GM21515 (cell line): ENCODE data around the gene RNF145.

Experiments
- ATAC-seq: cut with Tn5 transposase; IDR thresholded peaks from one replicate; pipeline ENCODE4 v1.9.1; 2021; ENCODE audit not compliant: unreplicated experiment

Gene RNF145

DNA sequence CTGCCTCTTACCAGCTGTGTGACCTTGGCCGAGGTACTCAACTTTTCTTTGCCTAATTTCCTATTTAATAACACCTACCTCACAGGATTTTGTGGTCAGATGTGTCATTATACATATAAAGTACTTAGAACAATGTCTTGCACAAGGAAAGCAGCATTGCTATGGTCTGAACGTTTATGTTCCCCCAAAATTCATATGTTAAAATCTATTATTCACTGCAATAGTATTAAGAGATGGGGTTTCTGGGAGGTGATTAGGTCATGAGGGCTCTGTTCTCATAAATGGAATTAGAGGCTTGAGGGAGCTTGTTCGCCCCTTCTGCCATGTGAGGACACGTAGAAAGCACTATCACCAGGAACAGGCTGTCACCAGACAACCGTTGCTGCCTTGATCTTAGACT lies 10.9 kb upstream of the RNF145 start:
- ATAC-seq = no peak

GRCh38 chr5:159218595-159219023 lies 9.3 kb upstream of the RNF145 start:
- no peak for ATAC-seq

DNA sequence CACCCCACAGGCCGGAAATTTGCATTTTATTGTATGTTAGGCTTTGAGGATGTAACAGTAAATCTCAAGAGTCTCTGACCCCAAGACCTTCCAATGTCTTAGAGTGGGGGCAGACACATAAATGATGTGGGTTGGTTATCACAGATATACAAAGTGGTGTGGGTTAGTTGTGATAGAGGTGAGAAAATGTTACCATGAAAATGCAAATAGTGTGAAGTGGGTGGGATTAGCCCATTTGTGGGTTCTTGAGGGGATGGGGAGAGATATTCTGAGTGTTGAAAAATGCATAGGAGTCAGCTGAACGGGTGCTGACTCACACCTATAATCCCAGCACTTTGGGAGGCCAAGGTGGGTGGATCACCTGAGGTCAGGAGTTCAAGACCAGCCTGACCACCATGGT lies 7.9 kb upstream of the RNF145 start:
- no peak for ATAC-seq

DNA sequence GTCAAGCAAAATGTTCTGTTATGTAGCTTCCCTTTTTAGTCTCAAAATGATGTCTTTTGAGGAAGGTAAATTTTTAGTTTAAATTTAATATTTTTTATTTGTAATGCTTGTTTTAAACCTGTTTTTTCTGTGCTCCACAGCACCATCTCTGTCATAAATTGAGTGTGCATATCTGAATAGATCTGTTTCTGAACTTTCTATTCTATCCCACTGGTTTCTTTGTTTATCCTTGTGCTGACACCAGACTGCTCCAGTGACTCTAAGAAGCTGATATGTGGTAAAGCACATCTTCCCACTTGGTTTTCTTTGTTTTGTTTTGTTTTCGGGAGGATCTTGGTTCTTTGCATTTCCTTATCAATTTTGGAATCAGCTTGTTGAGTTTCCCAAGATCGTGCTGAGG lies 7.1 kb upstream of the RNF145 start:
- ATAC-seq = no peak

DNA sequence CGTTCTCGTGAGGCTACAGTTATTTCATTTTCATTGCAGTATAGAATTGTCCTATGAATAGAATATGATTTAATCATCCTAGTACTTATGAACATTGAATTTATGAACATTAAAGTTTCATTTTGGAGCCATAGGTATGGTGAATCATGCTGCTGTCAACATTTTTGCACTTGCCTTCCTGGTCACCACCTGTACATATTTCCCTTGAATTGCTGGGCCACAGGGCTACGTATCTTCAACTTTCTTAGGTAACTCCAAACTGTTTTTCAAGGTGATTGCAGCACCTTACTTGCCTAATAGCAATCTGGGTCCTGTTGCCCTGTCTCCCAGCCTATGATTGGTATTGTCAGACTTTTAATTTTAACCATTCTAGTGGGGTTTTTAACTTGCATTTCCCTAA lies 6.5 kb upstream of the RNF145 start:
- ATAC-seq = no peak

DNA sequence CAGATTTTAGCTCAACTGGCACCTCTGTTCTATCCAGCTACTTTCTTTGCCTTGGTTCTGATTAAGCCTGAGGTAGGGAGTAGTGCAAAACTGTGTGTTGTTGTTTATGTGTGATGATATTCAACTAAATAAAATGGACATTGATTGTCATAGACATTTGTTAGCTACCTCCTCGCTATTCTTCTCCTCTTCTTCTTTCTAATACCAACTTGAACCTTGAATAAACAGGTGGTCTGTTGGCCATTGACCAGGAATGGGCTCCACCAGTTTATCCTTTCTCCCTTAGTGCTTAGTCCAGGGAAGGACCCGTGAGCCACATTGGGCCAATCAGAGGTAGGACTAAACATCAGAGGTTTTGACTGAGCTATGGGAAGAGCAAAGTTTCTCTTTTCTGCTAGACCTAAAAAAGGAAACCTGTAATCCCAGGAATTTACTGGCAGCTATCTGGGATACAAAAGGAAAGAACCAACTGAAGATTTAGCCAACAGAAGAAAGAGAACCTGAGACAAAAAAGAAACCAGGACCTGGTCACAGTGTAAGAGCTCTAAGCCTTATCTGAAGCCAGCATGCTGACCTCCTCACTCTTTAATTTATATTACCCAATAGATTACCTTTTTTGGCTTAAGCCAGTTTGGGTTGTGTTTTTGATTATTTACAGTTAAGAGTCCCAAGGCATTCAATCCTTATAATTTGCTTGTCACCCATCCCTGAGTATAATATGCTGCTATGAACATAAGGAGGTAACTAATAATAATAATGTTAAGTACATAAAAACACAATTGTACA lies 5.3 kb upstream of the RNF145 start:
- ATAC-seq = no peak

- no peak for ATAC-seq
Measured at GRCh38 chr5:159212657-159213462, 3.5 kb upstream of the RNF145 start.

GRCh38 chr5:159211729-159212174 lies 2.4 kb upstream of the RNF145 start:
- ATAC-seq = no peak

DNA sequence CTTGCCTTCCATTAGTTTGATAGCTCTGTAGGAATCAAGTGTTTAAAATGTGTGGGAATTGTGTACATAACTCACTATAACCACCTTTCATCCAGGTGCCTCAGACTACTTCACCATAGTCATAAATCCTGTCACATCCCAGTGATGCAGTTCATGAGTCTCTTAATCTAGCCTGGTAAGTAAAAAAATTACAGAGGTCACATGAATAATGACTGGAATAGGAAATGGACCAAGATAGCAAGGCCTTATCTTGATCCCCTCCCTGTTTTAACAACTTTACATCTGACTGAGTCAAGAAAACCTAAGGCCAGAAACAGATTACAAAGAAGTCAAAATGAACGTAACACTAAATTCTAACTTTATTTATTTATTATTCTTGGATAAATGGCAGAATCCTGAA lies 1.5 kb upstream of the RNF145 start:
- no peak for ATAC-seq

- ATAC-seq = no peak
Measured at GRCh38 chr5:159210210-159210661, 883 bp upstream of the RNF145 start.

GRCh38 chr5:159208514-159209437 lies 577 bp downstream of the RNF145 start:
- ATAC-seq = peak; percentile 11

- peak; percentile 51 for ATAC-seq
Measured at GRCh38 chr5:159207686-159208513, 1.5 kb downstream of the RNF145 start.

DNA sequence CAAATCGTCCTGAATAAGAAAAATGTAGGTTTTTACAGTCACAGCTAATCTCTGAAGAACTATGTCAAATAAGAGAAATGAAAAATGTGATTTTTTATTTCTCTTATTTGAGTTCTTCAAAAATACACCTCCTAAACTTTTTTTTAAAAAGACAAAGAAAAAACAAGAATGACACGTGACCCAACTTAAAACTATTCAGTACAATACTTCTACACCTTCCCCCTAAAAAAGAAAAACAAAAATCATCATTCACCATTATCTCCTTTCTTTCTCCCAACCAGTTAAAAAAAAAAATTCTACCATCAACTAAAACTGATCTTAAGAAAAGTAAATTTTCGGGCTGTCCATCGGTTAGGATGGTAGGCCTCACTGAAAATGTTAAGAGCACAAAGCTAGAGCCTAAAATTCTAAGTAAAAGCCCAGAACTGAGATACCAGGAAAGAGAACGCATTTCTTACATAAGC lies 2.1 kb downstream of the RNF145 start:
- no peak for ATAC-seq

- ATAC-seq = no peak
Measured at GRCh38 chr5:159206818-159207217, 2.5 kb downstream of the RNF145 start.

DNA sequence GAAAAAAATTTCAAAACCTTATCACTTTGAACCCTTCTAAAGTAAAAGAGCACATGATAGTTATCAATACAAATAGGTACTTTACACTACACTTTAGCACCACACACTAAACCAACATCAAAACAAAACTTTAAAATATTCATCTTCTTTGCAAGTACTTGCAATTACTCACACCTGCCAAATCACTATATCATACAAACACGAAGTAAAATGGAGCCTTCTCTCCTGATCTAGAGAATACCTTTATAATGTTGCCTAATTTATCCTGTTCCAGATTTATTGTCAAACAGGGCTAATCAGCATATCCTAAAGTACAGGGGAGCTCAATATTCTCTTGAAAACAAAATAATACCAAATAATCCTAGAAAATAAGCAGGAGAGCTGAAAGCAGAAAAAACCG lies 3.0 kb downstream of the RNF145 start:
- no peak for ATAC-seq

DNA sequence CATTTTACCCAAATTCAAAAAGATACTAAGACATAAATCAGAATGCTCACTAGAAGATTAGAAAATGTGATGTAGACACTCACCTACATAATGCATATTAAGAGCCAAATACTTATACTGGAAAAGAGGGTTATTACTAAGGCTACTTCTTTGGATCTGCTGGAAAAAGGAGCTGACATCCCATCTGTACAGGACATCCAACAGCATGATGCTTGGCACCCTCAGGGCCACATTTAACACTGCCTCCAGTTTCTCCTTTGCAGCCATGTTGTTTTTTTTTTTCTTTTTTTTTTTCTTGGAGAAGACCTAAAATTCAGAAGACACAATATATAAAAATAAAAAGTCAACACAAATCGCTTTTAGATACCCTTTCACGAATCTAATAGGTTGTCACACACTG lies 6.0 kb downstream of the RNF145 start:
- ATAC-seq = no peak

GRCh38 chr5:159202151-159202550 lies 7.2 kb downstream of the RNF145 start:
- ATAC-seq = no peak

DNA sequence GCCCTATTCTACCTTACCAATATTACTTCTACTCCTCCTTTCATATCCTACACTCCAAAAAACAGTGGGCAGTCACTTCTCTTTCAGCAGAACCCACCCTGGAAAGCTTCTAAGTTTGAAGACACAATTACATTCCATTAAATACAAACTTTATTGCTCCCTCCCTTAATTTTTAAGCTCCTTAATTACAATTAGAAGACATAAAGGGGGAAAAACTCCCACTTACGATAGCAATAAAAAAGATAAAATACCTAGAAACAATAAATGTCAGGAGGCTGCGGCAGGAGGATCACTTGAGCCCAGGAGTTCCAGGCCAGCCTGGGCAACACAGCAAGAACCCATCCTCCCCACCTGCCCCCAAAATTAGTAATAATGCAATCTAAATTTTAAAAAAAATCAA lies 9.6 kb downstream of the RNF145 start:
- ATAC-seq = no peak

DNA sequence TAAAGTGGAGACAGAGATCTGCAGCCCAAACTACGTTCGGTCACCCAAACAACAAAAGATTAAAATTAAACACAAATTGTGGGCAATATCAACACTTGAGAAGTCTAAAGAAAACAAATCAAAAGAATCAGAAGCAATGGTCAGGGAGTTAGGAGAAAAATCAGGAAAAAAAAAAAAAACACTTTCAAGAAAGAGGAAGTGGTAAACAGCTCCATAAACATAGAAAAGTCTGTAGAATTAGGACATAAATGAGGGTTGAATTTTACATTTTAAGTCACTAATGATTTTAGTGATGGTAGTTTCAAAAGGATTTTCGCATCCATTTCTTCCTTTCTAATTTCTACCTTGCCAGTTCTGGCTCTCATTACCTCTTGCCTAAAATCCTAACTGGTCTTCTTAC lies 10.1 kb downstream of the RNF145 start:
- ATAC-seq = no peak
